Measurements from ENCODE around the gene CAPN10.

GRCh38 chr2:240594511-240595380, 8.2 kb downstream of the CAPN10 start:
- no peak for TF ChIP-seq CTCF (IDR thresholded peaks at IDR 0.05; ENCODE audit: insufficient read depth, low read length, poor library complexity, severe bottlenecking)
- no peak for TF ChIP-seq EZH2phosphoT487 (conservative IDR thresholded peaks at IDR 0.05; ENCODE audit: low read length)

Data from SU-DHL-6 (cell line).